Retinal pigment epithelial cell (primary cell): ENCODE measurements around the gene FLNC.

Source experiments
- DNase-seq: peaks from one replicate; pipeline ENCODE4 v3.0.0-alpha.2; 2010; ENCODE audit warnings: low read depth
- H3K4me3 ChIP-seq: 2 replicates; pipeline ENCODE4 v1.5.1; 2011; ENCODE audit warnings: mild to moderate bottlenecking, low read length, control low read depth, moderate library complexity
- TF ChIP-seq, protein P1 (sequence below): conservative IDR thresholded peaks from 2 replicates; pipeline ENCODE4 v1.5.1; 2011; ENCODE audit warnings: low read depth, low read length, control low read depth, inconsistent platforms

The FLNC gene

GRCh38 chr7:128788446-128789412 lies 41.5 kb upstream of the FLNC start:
- TF ChIP-seq, protein P1, sequence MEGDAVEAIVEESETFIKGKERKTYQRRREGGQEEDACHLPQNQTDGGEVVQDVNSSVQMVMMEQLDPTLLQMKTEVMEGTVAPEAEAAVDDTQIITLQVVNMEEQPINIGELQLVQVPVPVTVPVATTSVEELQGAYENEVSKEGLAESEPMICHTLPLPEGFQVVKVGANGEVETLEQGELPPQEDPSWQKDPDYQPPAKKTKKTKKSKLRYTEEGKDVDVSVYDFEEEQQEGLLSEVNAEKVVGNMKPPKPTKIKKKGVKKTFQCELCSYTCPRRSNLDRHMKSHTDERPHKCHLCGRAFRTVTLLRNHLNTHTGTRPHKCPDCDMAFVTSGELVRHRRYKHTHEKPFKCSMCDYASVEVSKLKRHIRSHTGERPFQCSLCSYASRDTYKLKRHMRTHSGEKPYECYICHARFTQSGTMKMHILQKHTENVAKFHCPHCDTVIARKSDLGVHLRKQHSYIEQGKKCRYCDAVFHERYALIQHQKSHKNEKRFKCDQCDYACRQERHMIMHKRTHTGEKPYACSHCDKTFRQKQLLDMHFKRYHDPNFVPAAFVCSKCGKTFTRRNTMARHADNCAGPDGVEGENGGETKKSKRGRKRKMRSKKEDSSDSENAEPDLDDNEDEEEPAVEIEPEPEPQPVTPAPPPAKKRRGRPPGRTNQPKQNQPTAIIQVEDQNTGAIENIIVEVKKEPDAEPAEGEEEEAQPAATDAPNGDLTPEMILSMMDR, result no peak
- DNase-seq, result no peak
- no peak overlapping the region for H3K4me3 ChIP-seq

GRCh38 chr7:128790315-128791041 lies 39.7 kb upstream of the FLNC start:
- no peak for DNase-seq
- peak overlapping the region; percentile 71 for H3K4me3 ChIP-seq
- TF ChIP-seq, protein P1, result no peak

DNA sequence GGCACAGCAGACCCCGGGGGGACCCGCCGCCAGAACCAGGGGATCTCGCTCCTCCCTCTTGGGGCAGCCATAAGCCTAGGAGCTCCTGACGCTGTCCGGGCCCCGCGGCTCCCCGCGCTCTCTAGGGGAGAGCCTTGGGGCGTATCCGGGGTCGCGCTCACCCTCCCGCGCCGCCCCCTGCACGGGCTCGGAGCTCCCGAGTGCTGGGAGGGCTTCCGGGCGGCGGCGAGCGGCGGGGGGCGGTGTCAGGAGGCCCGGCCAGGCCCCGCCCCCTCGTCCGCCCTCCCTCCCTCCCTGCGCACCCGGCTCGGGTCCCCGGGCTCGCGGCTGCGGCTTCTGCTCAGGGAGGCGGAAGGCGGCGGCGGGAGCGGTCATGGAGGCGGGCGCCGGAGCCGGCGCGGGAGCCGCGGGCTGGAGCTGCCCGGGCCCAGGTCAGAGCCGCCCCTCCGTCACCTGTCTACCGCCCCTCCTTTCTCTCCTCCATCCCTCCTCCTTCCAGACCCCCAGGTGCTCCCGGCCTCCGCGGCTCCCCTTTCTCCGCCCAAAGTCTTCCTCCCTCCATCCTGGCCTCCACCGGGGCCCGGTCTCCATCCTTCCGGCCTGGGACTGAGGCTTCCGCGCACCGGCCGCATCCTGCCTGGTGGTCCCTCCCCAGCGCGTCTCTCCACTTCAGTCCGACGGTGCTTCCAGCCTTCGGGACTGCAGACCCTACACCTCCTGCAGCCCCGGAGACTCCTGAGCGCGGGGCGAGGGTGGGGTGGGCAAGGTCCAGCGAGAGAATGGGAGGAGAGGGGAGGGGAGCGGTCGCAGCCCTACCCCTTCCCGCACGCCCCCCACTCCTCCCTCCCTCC lies 38.9 kb upstream of the FLNC start, which contains the start of gene CCDC136:
CCDC136 (plus strand) TSS at position 848 of the 851 bp plus-strand sequence. CDS start 444 bp downstream, outside the sequence.
- TF ChIP-seq, protein P1, result no peak
- DNase-seq, result no peak

GRCh38 chr7:128791972-128792327 lies 38.3 kb upstream of the FLNC start:
- no peak for DNase-seq
- H3K4me3 ChIP-seq, result peak overlapping the region; percentile 74
- TF ChIP-seq, protein P1, result no peak

More for the DNA sequence above, 38.9 kb upstream of the FLNC start, which contains the start of gene CCDC136:
- peak within 1 kb of the TSS; percentile 74 for H3K4me3 ChIP-seq

GRCh38 chr7:128792471-128793180 lies 37.6 kb upstream of the FLNC start:
- DNase-seq, result no peak
- TF ChIP-seq, protein P1, result no peak
- no peak overlapping the region for H3K4me3 ChIP-seq

DNA sequence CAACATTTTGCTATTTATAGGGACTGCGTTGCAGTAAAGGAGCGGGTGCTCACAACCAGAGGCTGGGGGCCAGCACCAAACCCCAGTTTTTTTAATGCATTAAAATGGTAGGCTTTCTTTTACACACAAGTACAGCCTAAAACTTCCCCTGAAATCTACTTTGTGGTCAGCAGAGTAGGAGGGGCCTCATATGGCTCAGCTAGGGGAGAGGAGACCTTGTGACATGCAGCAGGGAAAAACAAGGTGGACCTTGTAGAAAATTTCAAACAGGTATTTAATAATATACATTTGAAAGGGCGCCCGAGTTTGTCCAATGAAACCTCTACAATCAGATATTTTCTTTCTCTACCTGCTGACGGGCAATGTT lies 37.0 kb upstream of the FLNC start:
- DNase-seq, result no peak
- no peak overlapping the region for H3K4me3 ChIP-seq
- TF ChIP-seq, protein P1, result no peak
